ENCODE measurements around the gene GTF3C2. TPM values are rescaled to one million over a fixed set of nuclear protein-coding genes. Genes with fewer than 3 reads are reported as not detected.

GTF3C2 gene
- total and polyA plus RNA-seq, 2 of the 13 experiments (the other 11 are each of a cell fraction or from before 2014, with no cell fraction given): 77.5 to 130 TPM

DNA sequence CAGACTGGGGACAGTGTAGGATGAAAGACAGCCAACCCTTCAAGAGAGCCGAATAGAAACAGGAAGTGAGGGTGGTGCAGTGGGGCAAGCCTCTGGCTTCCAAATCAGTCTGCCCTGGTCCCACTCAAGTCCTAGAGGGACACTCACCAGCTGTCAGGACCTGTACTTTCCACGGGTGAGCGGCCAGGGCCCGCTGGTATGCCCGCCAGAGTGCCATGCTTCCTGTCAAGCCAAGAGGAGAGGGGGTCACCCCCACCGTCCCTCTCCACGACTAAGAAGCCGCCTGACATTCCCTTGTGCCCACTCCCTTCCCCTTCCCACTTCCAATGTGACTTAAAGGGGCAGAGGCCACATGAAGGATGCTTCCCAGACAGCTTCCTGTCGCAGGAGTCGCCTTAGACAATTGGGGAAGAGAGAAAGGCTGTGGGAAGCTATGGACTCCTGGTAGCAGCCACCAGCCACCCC lies 34.2 kb downstream of the GTF3C2 start (continued):
- peak; percentile 69; the same call in 1 of the 2 replicates for TF ChIP-seq CSRNP1 (CRISPR knock-in tag; IDR thresholded peaks at IDR 0.05)
- TF ChIP-seq FOXM1 (CRISPR knock-in tag; IDR thresholded peaks at IDR 0.05): no peak
- TF ChIP-seq ZKSCAN1 (IDR thresholded peaks at IDR 0.05; ENCODE audit: low read length): no peak
- no peak for TF ChIP-seq ZBTB20 (CRISPR knock-in tag; IDR thresholded peaks at IDR 0.05; ENCODE audit: borderline replicate concordance, low read depth)
- TF ChIP-seq CAMTA2 (CRISPR knock-in tag; IDR thresholded peaks at IDR 0.05; ENCODE audit: borderline replicate concordance): no peak; the same call in 1 of the 2 replicates
- TF ChIP-seq ZNF781 (CRISPR knock-in tag; IDR thresholded peaks at IDR 0.05; ENCODE audit: borderline replicate concordance, not compliant biosample characterization): no peak
- no peak for TF ChIP-seq HOXA7 (CRISPR knock-in tag; IDR thresholded peaks at IDR 0.05)
- TF ChIP-seq ZNF839 (CRISPR knock-in tag; IDR thresholded peaks at IDR 0.05; ENCODE audit: borderline replicate concordance): no peak
- TF ChIP-seq XRCC5 (optimal IDR thresholded peaks at IDR 0.05; ENCODE audit: low read length): no peak
- TF ChIP-seq SKI (IDR thresholded peaks at IDR 0.05; ENCODE audit: partially characterized antibody): no peak
- no peak for TF ChIP-seq EED (CRISPR knock-in tag; IDR thresholded peaks at IDR 0.05)
- 0 out of 2 replicates have a peak, but pooled peaks have one; percentile 13 for TF ChIP-seq HIVEP1 (CRISPR knock-in tag; IDR thresholded peaks at IDR 0.05)
- no peak for TF ChIP-seq ZNF558 (CRISPR knock-in tag; IDR thresholded peaks at IDR 0.05; ENCODE audit: borderline replicate concordance)
- no peak for TF ChIP-seq ZNF263 (CRISPR knock-in tag; IDR thresholded peaks at IDR 0.05)
- no peak for TF ChIP-seq PCBP1 (IDR thresholded peaks at IDR 0.05; ENCODE audit: borderline replicate concordance, low read depth, low read length)
- TF ChIP-seq HDAC2 (CRISPR knock-in tag; IDR thresholded peaks at IDR 0.05): no peak
- TF ChIP-seq SNAI1 (CRISPR knock-in tag; IDR thresholded peaks at IDR 0.05; ENCODE audit: borderline replicate concordance): 0 out of 2 replicates have a peak, but pooled peaks have one; percentile 5
- no peak for TF ChIP-seq NCOR1 (IDR thresholded peaks at IDR 0.05; ENCODE audit: borderline replicate concordance, low read length)
- TF ChIP-seq, protein P1, sequence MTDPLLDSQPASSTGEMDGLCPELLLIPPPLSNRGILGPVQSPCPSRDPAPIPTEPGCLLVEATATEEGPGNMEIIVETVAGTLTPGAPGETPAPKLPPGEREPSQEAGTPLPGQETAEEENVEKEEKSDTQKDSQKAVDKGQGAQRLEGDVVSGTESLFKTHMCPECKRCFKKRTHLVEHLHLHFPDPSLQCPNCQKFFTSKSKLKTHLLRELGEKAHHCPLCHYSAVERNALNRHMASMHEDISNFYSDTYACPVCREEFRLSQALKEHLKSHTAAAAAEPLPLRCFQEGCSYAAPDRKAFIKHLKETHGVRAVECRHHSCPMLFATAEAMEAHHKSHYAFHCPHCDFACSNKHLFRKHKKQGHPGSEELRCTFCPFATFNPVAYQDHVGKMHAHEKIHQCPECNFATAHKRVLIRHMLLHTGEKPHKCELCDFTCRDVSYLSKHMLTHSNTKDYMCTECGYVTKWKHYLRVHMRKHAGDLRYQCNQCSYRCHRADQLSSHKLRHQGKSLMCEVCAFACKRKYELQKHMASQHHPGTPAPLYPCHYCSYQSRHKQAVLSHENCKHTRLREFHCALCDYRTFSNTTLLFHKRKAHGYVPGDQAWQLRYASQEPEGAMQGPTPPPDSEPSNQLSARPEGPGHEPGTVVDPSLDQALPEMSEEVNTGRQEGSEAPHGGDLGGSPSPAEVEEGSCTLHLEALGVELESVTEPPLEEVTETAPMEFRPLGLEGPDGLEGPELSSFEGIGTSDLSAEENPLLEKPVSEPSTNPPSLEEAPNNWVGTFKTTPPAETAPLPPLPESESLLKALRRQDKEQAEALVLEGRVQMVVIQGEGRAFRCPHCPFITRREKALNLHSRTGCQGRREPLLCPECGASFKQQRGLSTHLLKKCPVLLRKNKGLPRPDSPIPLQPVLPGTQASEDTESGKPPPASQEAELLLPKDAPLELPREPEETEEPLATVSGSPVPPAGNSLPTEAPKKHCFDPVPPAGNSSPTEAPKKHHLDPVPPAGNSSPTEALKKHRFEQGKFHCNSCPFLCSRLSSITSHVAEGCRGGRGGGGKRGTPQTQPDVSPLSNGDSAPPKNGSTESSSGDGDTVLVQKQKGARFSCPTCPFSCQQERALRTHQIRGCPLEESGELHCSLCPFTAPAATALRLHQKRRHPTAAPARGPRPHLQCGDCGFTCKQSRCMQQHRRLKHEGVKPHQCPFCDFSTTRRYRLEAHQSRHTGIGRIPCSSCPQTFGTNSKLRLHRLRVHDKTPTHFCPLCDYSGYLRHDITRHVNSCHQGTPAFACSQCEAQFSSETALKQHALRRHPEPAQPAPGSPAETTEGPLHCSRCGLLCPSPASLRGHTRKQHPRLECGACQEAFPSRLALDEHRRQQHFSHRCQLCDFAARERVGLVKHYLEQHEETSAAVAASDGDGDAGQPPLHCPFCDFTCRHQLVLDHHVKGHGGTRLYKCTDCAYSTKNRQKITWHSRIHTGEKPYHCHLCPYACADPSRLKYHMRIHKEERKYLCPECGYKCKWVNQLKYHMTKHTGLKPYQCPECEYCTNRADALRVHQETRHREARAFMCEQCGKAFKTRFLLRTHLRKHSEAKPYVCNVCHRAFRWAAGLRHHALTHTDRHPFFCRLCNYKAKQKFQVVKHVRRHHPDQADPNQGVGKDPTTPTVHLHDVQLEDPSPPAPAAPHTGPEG (CRISPR knock-in tag; IDR thresholded peaks at IDR 0.05): no peak; the same call in 1 of the 2 replicates
- TF ChIP-seq ZNF17 (CRISPR knock-in tag; IDR thresholded peaks at IDR 0.05): no peak
